ENCODE data around the gene RAB3C. TPM values are rescaled to one million over a fixed set of nuclear protein-coding genes. Genes with fewer than 3 reads are reported as not detected.

RAB3C gene
- total and polyA plus RNA-seq, 2 experiments from 2014 or later = 15.0 to 30.6 TPM

- H3K9me3 Mint-ChIP-seq = peaks cover 36% of the 10 kb centered on the region
- ATAC-seq = no peak
- no peaks in the 10 kb centered on the region for H3K27me3 Mint-ChIP-seq (ENCODE audit: insufficient read depth, low read depth, poor library complexity)
- Histone ChIP-seq H3K4me1 (ENCODE audit: insufficient read depth) (no peaks in the 10 kb centered on the region), H3K27ac (ENCODE audit: low read depth) (no peak overlapping the region), H3F3A (replicated peaks; ENCODE audit: low read depth) (no peaks in the 10 kb centered on the region), H3K27me3 (ENCODE audit: insufficient read depth) (no peaks in the 10 kb centered on the region), H3K4me2 (no peak overlapping the region), H3K9me2 (ENCODE audit: insufficient read depth) (peaks cover 10% of the 10 kb centered on the region), H3K79me2 (replicated peaks; ENCODE audit: insufficient read depth) (no peaks in the 10 kb centered on the region), H3K4me3 (no peak overlapping the region), H3K36me3 (ENCODE audit: insufficient read depth) (peaks cover 8% of the 10 kb centered on the region; the same call in 1 of the 2 replicates), H2AFZ (no peak overlapping the region), H4K20me1 (replicated peaks; ENCODE audit: insufficient read depth) (no peaks in the 10 kb centered on the region)
- peaks cover 26% of the 10 kb centered on the region; the same call in 2 of the 3 replicates for H3K36me3 Mint-ChIP-seq (ENCODE audit: low read depth)
- TF ChIP-seq REST (IDR thresholded peaks at IDR 0.05; ENCODE audit: unreplicated experiment) (no peak), POLR2AphosphoS5 (IDR thresholded peaks at IDR 0.05; ENCODE audit: low read depth) (no peak), NANOG (IDR thresholded peaks at IDR 0.05; ENCODE audit: borderline replicate concordance) (no peak), STAT1 (IDR thresholded peaks at IDR 0.05; ENCODE audit: unreplicated experiment) (no peak), JUNB (IDR thresholded peaks at IDR 0.05; ENCODE audit: unreplicated experiment) (no peak), ZNF114 (CRISPR knock-in tag; IDR thresholded peaks at IDR 0.05) (no peak), ZNF331 (CRISPR knock-in tag; IDR thresholded peaks at IDR 0.05; ENCODE audit: low read depth) (no peak), CREB1 (CRISPR knock-in tag; IDR thresholded peaks at IDR 0.05; ENCODE audit: low read depth) (no peak), EZH2 (IDR thresholded peaks at IDR 0.05; ENCODE audit: low read depth, unreplicated experiment) (no peak), EZH2phosphoT487 (IDR thresholded peaks at IDR 0.05; ENCODE audit: unreplicated experiment) (no peak), ETS1 (IDR thresholded peaks at IDR 0.05) (no peak), CTCF (conservative IDR thresholded peaks at IDR 0.05; ENCODE audit: low read depth in 2 of 2) (no peak), ZNF462 (CRISPR knock-in tag; IDR thresholded peaks at IDR 0.05) (no peak)
- H3K27ac Mint-ChIP-seq = no peak overlapping the region
- no peaks in the 10 kb centered on the region; the same call in 2 of the 3 replicates for H3K4me1 Mint-ChIP-seq
- H3K4me3 Mint-ChIP-seq = no peak overlapping the region
- DNase-seq (ENCODE audit: low spot score) = no peak
These were observed 37.9 kb upstream of the RAB3C start for GRCh38 chr5:58544926-58545325.
